K562 (cell line): ENCODE data around the gene SYS1.

Experiments
- BDP1 ChIP-seq: IDR thresholded peaks from 3 replicates; pipeline ENCODE4 v1.6.1; 2011; ENCODE audit not compliant: insufficient read length, insufficient read depth
- CBX2 ChIP-seq: fragments of 200-600 bp; sonication (generic); IDR thresholded peaks from one replicate; pipeline ENCODE4 v1.6.1; 2012; ENCODE audit warnings: mild to moderate bottlenecking, low read length, inconsistent platforms; ENCODE audit not compliant: insufficient read depth, poor library complexity, severe bottlenecking
- CTCF ChIP-seq, 3 experiments: IDR thresholded peaks in 2 of 3; conservative IDR thresholded peaks in 1 of 3; 2 replicates each; pipeline ENCODE4 v1.5.1; 2011 to 2012; ENCODE audit warnings: low read length in 3 of 3, mild to moderate bottlenecking in 3 of 3, control low read depth in 2 of 3, improper control_type of control experiment in 1 of 3, inconsistent platforms in 1 of 3, low read depth in 1 of 3, mixed read lengths in 1 of 3, moderate library complexity in 1 of 3; ENCODE audit not compliant: insufficient read depth in 2 of 3
- FOXA1 ChIP-seq: fragments of 450-650 bp; IDR thresholded peaks from 2 replicates; pipeline ENCODE4 v1.6.1; 2016; ENCODE audit warnings: mild to moderate bottlenecking, borderline replicate concordance
- FOXP4 ChIP-seq: sonication (generic); formaldehyde crosslinking; IDR thresholded peaks from 2 replicates; pipeline ENCODE4 v1.8.0; 2022; ENCODE audit warnings: mild to moderate bottlenecking, missing genetic modification reagents, borderline replicate concordance
- NCOR1 ChIP-seq: fragments of 450-650 bp; IDR thresholded peaks from 2 replicates; pipeline ENCODE4 v1.6.1; 2016; ENCODE audit warnings: mild to moderate bottlenecking, moderate library complexity
- NR4A1 ChIP-seq, 2 experiments: fragments of 250-450 bp in 1 of 2; fragments of 450-650 bp in 1 of 2; sonication (Bioruptor Pico) in 1 of 2; IDR thresholded peaks; 2 replicates each; pipeline versions ENCODE4 v1.4.0 to v1.6.1; 2016 to 2020; ENCODE audit warnings: mild to moderate bottlenecking in 2 of 2, missing compliant biosample characterization in 1 of 2, missing genetic modification characterization in 1 of 2, moderate library complexity in 1 of 2
- POLR2G ChIP-seq: fragments of 200-400 bp; formaldehyde crosslinking; IDR thresholded peaks from 2 replicates; pipeline ENCODE4 v1.6.1; 2017; ENCODE audit warnings: low read depth, mild to moderate bottlenecking, antibody characterized with exemption, low read length, moderate library complexity
- UBTF ChIP-seq, 2 experiments: IDR thresholded peaks; 2 replicates each; pipeline ENCODE4 v1.6.1; 2012; ENCODE audit warnings: improper control_type of control experiment in 2 of 2, low read depth in 2 of 2, low read length in 2 of 2, borderline replicate concordance in 1 of 2
- USF2 ChIP-seq: sonication (generic); formaldehyde crosslinking; IDR thresholded peaks from 2 replicates; pipeline ENCODE4 v1.5.0; 2020; ENCODE audit warnings: missing genetic modification reagents
- ZBTB34 ChIP-seq: fragments of 250-450 bp; sonication (Bioruptor Pico); IDR thresholded peaks from 2 replicates; pipeline ENCODE4 v1.8.0; 2021; ENCODE audit warnings: mild to moderate bottlenecking, moderate library complexity

DNA sequence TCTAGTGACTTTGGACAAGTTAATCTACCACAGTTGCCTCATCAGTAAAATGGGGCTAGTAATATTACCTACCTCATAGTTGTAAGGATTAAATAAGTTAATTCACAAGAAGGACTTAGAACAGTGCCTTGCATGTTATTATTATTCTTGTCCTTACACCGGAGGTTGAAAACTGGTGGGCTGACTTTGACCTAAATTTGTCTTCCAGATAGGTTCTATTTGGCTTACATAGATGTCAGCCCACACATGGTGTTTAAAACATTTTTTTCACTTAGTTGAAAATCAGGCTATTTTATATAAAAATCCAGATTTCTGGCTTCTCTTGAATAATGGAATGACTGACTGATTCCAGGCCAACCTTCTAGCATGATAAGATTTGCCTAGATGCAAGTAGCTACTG, 3.2 kb downstream of the SYS1 start:
- TF ChIP-seq CBX2 (no peak), FOXA1 (no peak), NCOR1 (no peak), NR4A1 (CRISPR knock-in tag; IDR thresholded peaks at IDR 0.05) (no peak), NR4A1 (tag; IDR thresholded peaks at IDR 0.05) (no peak), CTCF (IDR thresholded peaks at IDR 0.05 in 2 of 3, conservative IDR thresholded peaks at IDR 0.05 in 1 of 3; ENCODE audit: insufficient read depth in 2 of 3, low read depth in 1 of 3, low read length in 3 of 3) (no peak), USF2 (CRISPR knock-in tag) (no peak), BDP1 (no peak), POLR2G (no peak), ZBTB34 (no peak), FOXP4 (no peak), UBTF (IDR thresholded peaks at IDR 0.05; ENCODE audit: borderline replicate concordance in 1 of 2, low read depth in 2 of 2, low read length in 2 of 2) (no peak)
